Measurements from ENCODE around the gene SLC19A2. TPM values are rescaled to one million over a fixed set of nuclear protein-coding genes. Genes with fewer than 3 reads are reported as not detected.
A peak's percentile ranks its signal among the peaks of the same experiment; 100 is the strongest.

The SLC19A2 gene
- total and polyA plus RNA-seq, 8 donors: 5.8 to 84.3 (median 16.7) TPM

DNA sequence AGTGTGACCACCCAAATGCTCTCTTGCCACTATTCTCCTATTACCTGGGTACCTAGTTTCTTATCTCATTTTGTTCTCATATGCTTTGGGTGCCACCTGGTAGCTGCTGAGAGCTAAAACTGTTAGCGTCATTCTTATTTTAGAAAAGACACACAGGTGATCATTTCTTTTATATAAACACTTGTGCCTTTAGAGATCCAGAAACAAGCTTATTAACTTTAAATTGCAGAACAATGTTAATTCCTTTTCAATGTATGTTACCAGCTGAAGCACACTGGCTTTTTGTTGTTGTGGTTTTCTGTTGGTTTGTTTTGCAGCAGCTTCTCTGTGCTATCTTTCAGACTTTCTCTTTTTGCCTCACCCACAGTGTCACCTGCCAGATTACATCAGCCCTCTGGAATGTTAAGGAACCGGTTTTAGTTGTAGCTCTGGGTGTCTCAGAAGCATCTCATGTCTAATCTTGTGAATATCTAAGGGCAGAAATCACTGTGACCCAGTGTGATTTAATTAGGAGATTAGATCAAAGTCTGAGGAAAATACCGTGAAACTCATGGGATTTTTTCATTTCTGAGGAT lies 43.4 kb upstream of the SLC19A2 start:
- no peaks in the 10 kb centered on the region for H3K27me3 ChIP-seq
- H3K4me3 ChIP-seq: no peak overlapping the region
- WGBS, 5 donors: 14 to 35% (median 17%) methylated on average over 3 of the region's 3 CpGs
- H3K27ac ChIP-seq: peak overlapping the region in 4 of 5 donors; percentile 41 to 73 (median 57)
- TF ChIP-seq EP300 (IDR thresholded peaks at IDR 0.05) (no peak), POLR2AphosphoS5 (IDR thresholded peaks at IDR 0.05) (peak in 1 of 3 donors; percentile 31), POLR2A (IDR thresholded peaks at IDR 0.05) (no peak)
- TF ChIP-seq, protein P1, sequence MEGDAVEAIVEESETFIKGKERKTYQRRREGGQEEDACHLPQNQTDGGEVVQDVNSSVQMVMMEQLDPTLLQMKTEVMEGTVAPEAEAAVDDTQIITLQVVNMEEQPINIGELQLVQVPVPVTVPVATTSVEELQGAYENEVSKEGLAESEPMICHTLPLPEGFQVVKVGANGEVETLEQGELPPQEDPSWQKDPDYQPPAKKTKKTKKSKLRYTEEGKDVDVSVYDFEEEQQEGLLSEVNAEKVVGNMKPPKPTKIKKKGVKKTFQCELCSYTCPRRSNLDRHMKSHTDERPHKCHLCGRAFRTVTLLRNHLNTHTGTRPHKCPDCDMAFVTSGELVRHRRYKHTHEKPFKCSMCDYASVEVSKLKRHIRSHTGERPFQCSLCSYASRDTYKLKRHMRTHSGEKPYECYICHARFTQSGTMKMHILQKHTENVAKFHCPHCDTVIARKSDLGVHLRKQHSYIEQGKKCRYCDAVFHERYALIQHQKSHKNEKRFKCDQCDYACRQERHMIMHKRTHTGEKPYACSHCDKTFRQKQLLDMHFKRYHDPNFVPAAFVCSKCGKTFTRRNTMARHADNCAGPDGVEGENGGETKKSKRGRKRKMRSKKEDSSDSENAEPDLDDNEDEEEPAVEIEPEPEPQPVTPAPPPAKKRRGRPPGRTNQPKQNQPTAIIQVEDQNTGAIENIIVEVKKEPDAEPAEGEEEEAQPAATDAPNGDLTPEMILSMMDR (IDR thresholded peaks at IDR 0.05): peak in 1 of 7 experiments; percentile 14
- H3K4me1 ChIP-seq: peaks cover 10 to 31% (median 14%) of the 10 kb centered on the region in 4 donors
- no peaks in the 10 kb centered on the region for H3K36me3 ChIP-seq
- intact Hi-C loops (cut with DNase I; ENCODE audit: low total_unique reads): no loop called here
- no peaks in the 10 kb centered on the region for H3K9me3 ChIP-seq
- DNase-seq: peak; percentile 75 to 87

DNA sequence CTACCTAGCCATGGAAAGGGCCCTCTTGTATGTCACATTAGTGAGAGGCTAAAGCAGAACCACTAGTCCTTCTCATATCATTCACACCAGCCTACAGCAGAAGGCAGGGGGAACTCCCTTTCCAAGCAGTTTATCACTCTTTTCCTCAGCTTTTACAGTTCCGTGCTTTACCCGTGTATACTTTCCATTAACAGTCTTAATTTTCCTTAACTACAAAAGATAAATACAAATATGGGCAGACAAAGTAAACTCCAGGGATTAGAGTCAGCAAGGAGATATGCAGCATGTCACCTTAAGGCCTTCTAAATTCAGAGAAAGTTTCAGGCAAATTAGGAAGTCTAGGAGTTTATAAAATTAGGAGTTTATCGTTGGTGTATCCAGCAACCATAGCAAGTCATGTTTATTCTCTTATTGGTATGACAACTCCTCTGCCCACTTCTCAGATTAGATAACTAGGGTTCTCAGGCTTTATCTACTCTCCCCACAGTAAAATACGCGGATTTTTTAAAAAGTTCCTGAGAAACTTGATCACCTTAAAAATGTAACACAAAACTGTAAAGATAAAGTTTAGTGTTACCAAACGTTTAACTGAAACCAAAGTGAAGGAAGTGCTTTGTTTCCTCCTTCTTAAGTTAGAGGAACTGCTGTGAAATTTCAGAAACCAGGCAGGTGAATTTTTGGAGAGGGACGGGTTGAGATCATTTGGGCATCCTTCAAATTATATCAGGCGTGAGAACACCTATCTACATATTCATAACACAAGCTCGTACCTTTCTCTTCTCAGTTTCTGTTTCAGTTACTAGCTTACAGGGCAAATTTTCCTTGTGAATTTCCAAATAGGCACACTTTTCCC lies 42.7 kb upstream of the SLC19A2 start:
- H3K4me1 ChIP-seq: peaks cover 10 to 31% (median 14%) of the 10 kb centered on the region in 4 donors
- WGBS, 5 donors: 18 to 40% (median 30%) methylated on average over 9 of the region's 9 CpGs
- peak overlapping the region in 4 of 5 donors; percentile 41 to 73 (median 57) for H3K27ac ChIP-seq
- no peaks in the 10 kb centered on the region for H3K27me3 ChIP-seq
- H3K36me3 ChIP-seq: no peaks in the 10 kb centered on the region
- no peaks in the 10 kb centered on the region for H3K9me3 ChIP-seq
- no peak for TF ChIP-seq EP300 (IDR thresholded peaks at IDR 0.05)
- no peak for TF ChIP-seq POLR2AphosphoS5 (IDR thresholded peaks at IDR 0.05)
- no peak for TF ChIP-seq POLR2A (IDR thresholded peaks at IDR 0.05)
- TF ChIP-seq, protein P1 (IDR thresholded peaks at IDR 0.05): no peak
- intact Hi-C loops (cut with DNase I; ENCODE audit: low total_unique reads): no loop called here
- peak in 1 of 2 donors; percentile 26 for DNase-seq
- no peak overlapping the region for H3K4me3 ChIP-seq

DNA sequence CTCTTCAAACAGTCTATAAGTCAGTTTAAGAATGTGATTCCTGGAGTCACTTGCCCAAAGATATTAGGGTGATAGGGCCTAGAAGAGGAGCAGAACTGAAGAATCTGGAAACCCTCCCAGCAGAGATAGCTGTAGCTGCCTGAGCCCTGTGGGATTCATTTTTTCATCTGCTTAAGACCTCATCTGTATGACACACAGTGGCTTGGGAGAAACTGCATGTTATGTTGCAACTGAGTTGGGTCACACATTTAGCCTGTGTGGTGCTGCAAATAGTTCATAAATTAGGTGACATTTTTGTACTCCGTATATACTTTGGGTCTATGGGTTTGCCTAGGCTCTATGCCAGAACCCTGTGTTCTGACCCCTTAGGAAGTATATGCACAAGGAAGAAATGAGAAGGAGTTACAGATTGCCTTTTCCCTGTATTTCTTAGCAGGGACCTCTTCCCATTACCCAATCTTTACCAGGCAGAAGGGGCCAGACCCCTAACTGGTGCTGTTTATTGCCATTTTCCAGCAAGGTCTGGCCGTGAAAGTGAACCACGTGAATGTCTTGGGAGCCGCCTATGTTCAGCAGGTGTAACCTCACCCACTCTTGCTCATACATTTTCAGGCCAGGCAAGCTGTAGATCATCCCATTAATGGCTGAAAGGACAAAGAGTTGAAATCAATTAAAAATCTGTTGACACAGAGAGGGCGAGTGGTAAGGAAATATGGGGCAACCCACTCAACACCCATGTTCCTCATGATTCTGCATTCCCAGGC lies 41.9 kb upstream of the SLC19A2 start:
- H3K4me1 ChIP-seq: peaks cover 10 to 31% (median 14%) of the 10 kb centered on the region in 4 donors
- no peaks in the 10 kb centered on the region for H3K9me3 ChIP-seq
- DNase-seq: peak in 1 of 2 donors; percentile 16
- no peaks in the 10 kb centered on the region for H3K36me3 ChIP-seq
- TF ChIP-seq EP300 (IDR thresholded peaks at IDR 0.05) (no peak), POLR2A (IDR thresholded peaks at IDR 0.05) (no peak), POLR2AphosphoS5 (IDR thresholded peaks at IDR 0.05) (no peak)
- peak overlapping the region in 2 of 5 donors; percentile 69 to 73 for H3K27ac ChIP-seq
- H3K27me3 ChIP-seq: no peaks in the 10 kb centered on the region
- WGBS, 5 donors: 56 to 74% (median 73%) methylated on average over 5 of the region's 5 CpGs
- H3K4me3 ChIP-seq: no peak overlapping the region
- intact Hi-C loops (cut with DNase I; ENCODE audit: low total_unique reads): no loop called here

DNA sequence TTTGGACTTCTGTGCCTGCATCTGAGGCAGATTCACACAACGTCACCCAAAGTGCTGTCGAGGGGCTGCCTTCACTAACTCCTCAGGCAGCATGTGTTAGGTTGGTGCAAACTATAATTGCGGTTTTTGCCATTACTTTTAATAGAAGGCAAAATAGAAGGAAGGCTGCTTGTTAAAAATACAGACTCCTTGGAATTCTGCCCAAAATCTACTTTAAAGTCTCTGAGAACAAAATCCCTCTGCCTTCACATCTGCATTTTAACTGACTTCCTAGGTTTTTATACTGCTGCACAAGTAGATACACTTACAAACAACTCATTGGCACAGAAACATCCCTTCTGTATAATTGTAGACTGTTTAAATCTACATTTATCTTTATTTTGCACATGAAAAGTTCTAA lies 41.3 kb upstream of the SLC19A2 start:
- DNase-seq: no peak
- Histone ChIP-seq H3K36me3 (no peaks in the 10 kb centered on the region), H3K4me1 (peaks cover 10 to 31% (median 14%) of the 10 kb centered on the region in 4 donors), H3K27me3 (no peaks in the 10 kb centered on the region), H3K9me3 (no peaks in the 10 kb centered on the region), H3K27ac (peak overlapping the region in 1 of 5 donors; percentile 16), H3K4me3 (no peak overlapping the region)
- 77 to 87% (median 84%) methylated on average over 3 of the region's 3 CpGs for WGBS, 5 donors
- intact Hi-C loops (cut with DNase I; ENCODE audit: low total_unique reads): no loop called here
- TF ChIP-seq POLR2A (IDR thresholded peaks at IDR 0.05) (no peak), EP300 (IDR thresholded peaks at IDR 0.05) (no peak), POLR2AphosphoS5 (IDR thresholded peaks at IDR 0.05) (no peak)
- TF ChIP-seq, protein P1 (IDR thresholded peaks at IDR 0.05): no peak

Measured in stomach (tissue), 9 donors.